Keratinocyte (primary cell): ENCODE results near the gene RUNX1. TPM values are rescaled to one million over a fixed set of nuclear protein-coding genes. Genes with fewer than 3 reads are reported as not detected.

Experiments
- DNase-seq: peaks from one replicate; pipeline ENCODE4 v3.0.0-alpha.2; 2011; ENCODE audit warnings: low read depth, missing footprints, low spot score
- FAIRE-seq: peaks from 2 replicates; lab custom pipeline; 2011; peaks lifted over from hg19 to GRCh38; lab: Jason Lieb, UNC
- H2AFZ ChIP-seq: 2 replicates; pipeline ENCODE4 v1.6.0; 2012; ENCODE audit warnings: low read length, control low read depth, inconsistent platforms; ENCODE audit not compliant: control insufficient read depth
- H3K27ac ChIP-seq: 2 replicates; pipeline ENCODE4 v1.5.1; 2011; ENCODE audit warnings: low read length; ENCODE audit not compliant: control insufficient read depth, insufficient read depth
- H3K27me3 ChIP-seq: 3 replicates; pipeline ENCODE4 v1.6.0; 2011; ENCODE audit warnings: low read length; ENCODE audit not compliant: control insufficient read depth, insufficient read depth; ENCODE audit errors: extremely low read depth
- H3K36me3 ChIP-seq, 2 experiments: 2 replicates in 1 of 2; 3 replicates in 1 of 2; pipeline ENCODE4 v1.5.1; 2011; ENCODE audit warnings: low read length in 2 of 2, mild to moderate bottlenecking in 1 of 2; ENCODE audit not compliant: control insufficient read depth in 2 of 2, insufficient read depth in 2 of 2; ENCODE audit errors: extremely low read depth in 1 of 2
- H3K4me1 ChIP-seq: 3 replicates; pipeline ENCODE4 v1.5.1; 2011; ENCODE audit warnings: low read length; ENCODE audit not compliant: control insufficient read depth, insufficient read depth; ENCODE audit errors: extremely low read depth
- H3K4me2 ChIP-seq: 3 replicates; pipeline ENCODE4 v1.6.0; 2011; ENCODE audit warnings: low read depth, low read length; ENCODE audit not compliant: control insufficient read depth, insufficient read depth; ENCODE audit errors: extremely low read depth
- H3K4me3 ChIP-seq, 3 experiments: fragments of 200-600 bp in 1 of 3; sonication (generic) in 1 of 3; 2 replicates in 2 of 3; 3 replicates in 1 of 3; pipeline ENCODE4 v1.5.1; 2011 to 2016; ENCODE audit warnings: low read length in 3 of 3, mild to moderate bottlenecking in 3 of 3, control low read depth in 2 of 3, inconsistent platforms in 1 of 3, low read depth in 1 of 3, mixed read lengths in 1 of 3, mixed run types in 1 of 3, moderate library complexity in 1 of 3; ENCODE audit not compliant: control insufficient read depth in 2 of 3, insufficient read depth in 2 of 3; ENCODE audit errors: extremely low read depth in 1 of 3
- H3K79me2 ChIP-seq: 2 replicates; pipeline ENCODE4 v1.6.0; 2012; ENCODE audit warnings: low read length; ENCODE audit not compliant: control insufficient read depth, insufficient read depth
- H3K9ac ChIP-seq: 3 replicates; pipeline ENCODE4 v1.6.0; 2011; ENCODE audit warnings: low read length; ENCODE audit not compliant: control insufficient read depth, insufficient read depth; ENCODE audit errors: extremely low read depth
- H3K9me1 ChIP-seq: 3 replicates; pipeline ENCODE4 v1.6.0; 2011; ENCODE audit warnings: low read length; ENCODE audit not compliant: control insufficient read depth, insufficient read depth; ENCODE audit errors: extremely low read depth
- H3K9me3 ChIP-seq: 2 replicates; pipeline ENCODE4 v1.5.1; 2012; ENCODE audit warnings: low read depth, low read length; ENCODE audit not compliant: control insufficient read depth
- H4K20me1 ChIP-seq: 3 replicates; pipeline ENCODE4 v1.6.0; 2011; ENCODE audit warnings: low read length; ENCODE audit not compliant: control insufficient read depth, insufficient read depth; ENCODE audit errors: extremely low read depth
- EZH2 ChIP-seq: IDR thresholded peaks from one replicate; pipeline ENCODE4 v1.6.1; 2012; ENCODE audit warnings: inconsistent platforms, mild to moderate bottlenecking, low read length, moderate library complexity
- dilution Hi-C: fragments of 300-500 bp; cut with MboI; formaldehyde crosslinking; loops from one replicate; pipeline ENCODE4 v1.7.0; 2020; ENCODE audit warnings: low sequenced_read_pairs; ENCODE audit not compliant: extremely low pct_ligation_motif_present
- polyA plus RNA-seq, 5 experiments: library from polyadenylated mRNA; depleted of rRNA in 3 of 5; stranded (reverse) in 3 of 5; stranded (forward) in 1 of 5; unstranded in 1 of 5; fragments of >200 nt; gene quantifications; 1 replicate in 1 of 5; 2 replicates in 3 of 5; 3 replicates in 1 of 5; pipeline versions ENCODE4 v1.2.1 to v1.2.3, GENCODE V29; 2011 to 2012; ENCODE audit warnings: missing spikeins in 2 of 5, low read depth in 1 of 5, low replicate concordance in 1 of 5
- TF ChIP-seq, protein P1 (sequence below), 3 experiments: IDR thresholded peaks in 1 of 3; conservative IDR thresholded peaks in 1 of 3; optimal IDR thresholded peaks in 1 of 3; 2 replicates in 2 of 3; 3 replicates in 1 of 3; pipeline versions ENCODE3 to v1.5.1; 2011; ENCODE audit warnings: low read length in 3 of 3, mild to moderate bottlenecking in 3 of 3, moderate library complexity in 2 of 3, control low read depth in 1 of 3, inconsistent platforms in 1 of 3; ENCODE audit not compliant: insufficient read depth in 2 of 3; ENCODE audit errors: extremely low read depth in 1 of 3

The RUNX1 gene
- polyA plus RNA-seq, 1 donor (not counting 4 experiments of a cell fraction or from before 2014, with no cell fraction given): 44.9 TPM

DNA sequence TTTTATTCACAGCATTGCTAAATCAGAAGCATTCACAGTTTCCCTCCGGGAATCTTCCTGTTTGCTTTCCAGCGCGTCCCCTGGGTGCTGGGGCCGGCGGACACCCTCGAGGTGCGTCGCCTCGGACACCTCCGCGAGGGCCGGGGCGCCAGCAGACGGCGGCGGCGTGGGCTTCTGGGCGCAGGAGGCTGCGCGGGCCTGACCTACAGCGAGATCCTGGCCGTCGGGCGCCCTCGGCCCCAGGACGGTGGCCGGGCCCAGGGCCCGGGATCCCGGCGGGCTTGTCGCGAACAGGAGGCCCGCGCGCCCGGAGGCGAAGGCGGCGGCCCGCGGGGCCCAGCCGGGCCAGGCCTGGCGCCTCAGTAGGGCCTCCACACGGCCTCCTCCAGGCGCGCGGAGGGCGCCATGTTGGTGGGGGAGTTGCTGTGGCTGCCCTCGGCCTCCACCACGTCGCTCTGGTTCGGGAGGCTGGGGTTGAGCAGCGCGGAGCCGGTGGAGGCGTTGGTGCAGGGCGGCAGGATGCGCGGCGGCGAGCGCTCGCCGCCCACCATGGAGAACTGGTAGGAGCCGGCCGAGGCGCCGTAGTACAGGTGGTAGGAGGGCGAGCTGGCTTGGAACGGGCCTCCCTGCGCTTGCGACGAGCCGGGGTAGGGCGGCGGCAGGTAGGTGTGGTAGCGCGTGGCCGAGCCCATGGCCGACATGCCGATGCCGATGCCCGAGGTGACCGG lies 257.2 kb downstream of the RUNX1 start:
- Histone ChIP-seq H3K27me3 (no peaks in the 10 kb centered on the region), H3K9me1 (no peaks in the 10 kb centered on the region), H3K79me2 (no peaks in the 10 kb centered on the region), H3K9me3 (no peaks in the 10 kb centered on the region), H3K4me3 (no peak overlapping the region), H3K36me3 (peaks cover 16 to 37% of the 10 kb centered on the region in 2 experiments), H2AFZ (no peak overlapping the region), H4K20me1 (no peaks in the 10 kb centered on the region), H3K4me2 (no peak overlapping the region), H3K27ac (no peak overlapping the region), H3K9ac (no peak overlapping the region), H3K4me1 (peaks cover 17% of the 10 kb centered on the region)
- dilution Hi-C loops: no loop called here
- TF ChIP-seq, protein P1, sequence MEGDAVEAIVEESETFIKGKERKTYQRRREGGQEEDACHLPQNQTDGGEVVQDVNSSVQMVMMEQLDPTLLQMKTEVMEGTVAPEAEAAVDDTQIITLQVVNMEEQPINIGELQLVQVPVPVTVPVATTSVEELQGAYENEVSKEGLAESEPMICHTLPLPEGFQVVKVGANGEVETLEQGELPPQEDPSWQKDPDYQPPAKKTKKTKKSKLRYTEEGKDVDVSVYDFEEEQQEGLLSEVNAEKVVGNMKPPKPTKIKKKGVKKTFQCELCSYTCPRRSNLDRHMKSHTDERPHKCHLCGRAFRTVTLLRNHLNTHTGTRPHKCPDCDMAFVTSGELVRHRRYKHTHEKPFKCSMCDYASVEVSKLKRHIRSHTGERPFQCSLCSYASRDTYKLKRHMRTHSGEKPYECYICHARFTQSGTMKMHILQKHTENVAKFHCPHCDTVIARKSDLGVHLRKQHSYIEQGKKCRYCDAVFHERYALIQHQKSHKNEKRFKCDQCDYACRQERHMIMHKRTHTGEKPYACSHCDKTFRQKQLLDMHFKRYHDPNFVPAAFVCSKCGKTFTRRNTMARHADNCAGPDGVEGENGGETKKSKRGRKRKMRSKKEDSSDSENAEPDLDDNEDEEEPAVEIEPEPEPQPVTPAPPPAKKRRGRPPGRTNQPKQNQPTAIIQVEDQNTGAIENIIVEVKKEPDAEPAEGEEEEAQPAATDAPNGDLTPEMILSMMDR (optimal IDR thresholded peaks at IDR 0.05 in 1 of 3, IDR thresholded peaks at IDR 0.05 in 1 of 3, conservative IDR thresholded peaks at IDR 0.05 in 1 of 3; ENCODE audit: extremely low read depth in 1 of 3, insufficient read depth in 2 of 3, low read length in 3 of 3): no peak
- TF ChIP-seq EZH2: no peak
- DNase-seq (no peak), FAIRE-seq (no peak)

- no peak overlapping the region for H3K27ac ChIP-seq
- no peak overlapping the region for H2AFZ ChIP-seq
- peaks cover 16 to 26% of the 10 kb centered on the region in 2 experiments for H3K36me3 ChIP-seq
- no peak overlapping the region for H3K9ac ChIP-seq
- dilution Hi-C loops: no loop called here
- H3K79me2 ChIP-seq: no peaks in the 10 kb centered on the region
- H3K4me2 ChIP-seq: no peak overlapping the region
- H3K4me3 ChIP-seq: no peak overlapping the region
- DNase-seq (no peak), FAIRE-seq (no peak)
- H4K20me1 ChIP-seq: no peaks in the 10 kb centered on the region
- no peaks in the 10 kb centered on the region for H3K27me3 ChIP-seq
- TF ChIP-seq, protein P1 (optimal IDR thresholded peaks at IDR 0.05 in 1 of 3, IDR thresholded peaks at IDR 0.05 in 1 of 3, conservative IDR thresholded peaks at IDR 0.05 in 1 of 3; ENCODE audit: extremely low read depth in 1 of 3, insufficient read depth in 2 of 3, low read length in 3 of 3): no peak
- TF ChIP-seq EZH2: no peak
- peaks cover 6% of the 10 kb centered on the region for H3K4me1 ChIP-seq
- no peaks in the 10 kb centered on the region for H3K9me1 ChIP-seq
- H3K9me3 ChIP-seq: no peaks in the 10 kb centered on the region
Observed at GRCh38 chr21:34790834-34791233, 258.3 kb downstream of the RUNX1 start.
